Karpas-422 (cell line): Measurements from ENCODE around the gene SYNJ2. TPM values are rescaled to one million over a fixed set of nuclear protein-coding genes. Genes with fewer than 3 reads are reported as not detected.

Experiments
- DNase-seq: peaks from one replicate; pipeline ENCODE4 v3.0.0-alpha.2; 2015
- H2AFZ ChIP-seq: fragments of 200-600 bp; sonication (generic); 2 replicates; pipeline ENCODE4 v1.6.1; 2014; ENCODE audit warnings: antibody characterized with exemption, low read length, mixed read lengths
- H3K27ac ChIP-seq: fragments of 200-600 bp; sonication (generic); 2 replicates; pipeline ENCODE4 v1.5.1; 2014; ENCODE audit warnings: mild to moderate bottlenecking, low read length, moderate library complexity
- H3K27me3 ChIP-seq: fragments of 200-600 bp; sonication (generic); 2 replicates; pipeline ENCODE4 v1.6.1; 2014; ENCODE audit warnings: low read length, mixed read lengths
- H3K36me3 ChIP-seq: fragments of 200-600 bp; sonication (generic); 2 replicates; pipeline ENCODE4 v1.6.1; 2014; ENCODE audit warnings: low read length, mixed read lengths; ENCODE audit not compliant: insufficient read depth
- H3K4me1 ChIP-seq: fragments of 200-600 bp; sonication (generic); 2 replicates; pipeline ENCODE4 v1.6.1; 2014; ENCODE audit warnings: mild to moderate bottlenecking, low read length, mixed read lengths
- H3K4me2 ChIP-seq: fragments of 200-600 bp; sonication (generic); 2 replicates; pipeline ENCODE4 v1.6.1; 2014; ENCODE audit warnings: low read length, low read depth, mild to moderate bottlenecking; ENCODE audit not compliant: poor library complexity, severe bottlenecking
- H3K4me3 ChIP-seq: fragments of 200-600 bp; sonication (generic); 2 replicates; pipeline ENCODE4 v1.5.1; 2014; ENCODE audit warnings: mild to moderate bottlenecking, antibody characterized with exemption, low read length, mixed read lengths
- H3K79me2 ChIP-seq: fragments of 200-600 bp; sonication (generic); 2 replicates; pipeline ENCODE4 v1.6.1; 2014; ENCODE audit warnings: mild to moderate bottlenecking, low read length, mixed read lengths
- H3K9ac ChIP-seq: fragments of 200-600 bp; sonication (generic); 2 replicates; pipeline ENCODE4 v1.6.0; 2014; ENCODE audit warnings: low read length
- H3K9me2 ChIP-seq: fragments of 200-600 bp; sonication (generic), shearing (Covaris generic); replicated peaks from 2 replicates; pipeline ENCODE4 v1.6.0; 2014; ENCODE audit warnings: mild to moderate bottlenecking, low read length, moderate library complexity; ENCODE audit not compliant: insufficient read depth
- H3K9me3 ChIP-seq: fragments of 300-700, 200-600 bp; sonication (generic); 2 replicates; pipeline ENCODE4 v1.6.1; 2014; ENCODE audit warnings: low read length, mixed read lengths
- H4K20me1 ChIP-seq: fragments of 200-600 bp; sonication (generic); 2 replicates; pipeline ENCODE4 v1.6.1; 2014; ENCODE audit warnings: mild to moderate bottlenecking, antibody characterized with exemption, low read length, low read depth; ENCODE audit not compliant: insufficient read depth
- total RNA-seq: library from RNA; depleted of rRNA; stranded (reverse); fragments of >200 nt; shearing (Covaris generic); gene quantifications from 2 replicates; pipeline ENCODE4 v1.2.3, GENCODE V29; 2014; ENCODE audit warnings: low replicate concordance

The SYNJ2 gene
- total RNA-seq, 1 experiment from 2014 or later: 0.04 TPM

- H3K27ac ChIP-seq: no peak overlapping the region
- no peaks in the 10 kb centered on the region for H4K20me1 ChIP-seq
- H3K27me3 ChIP-seq: no peaks in the 10 kb centered on the region
- H3K9me2 ChIP-seq: no peaks in the 10 kb centered on the region
- H3K4me3 ChIP-seq: no peak overlapping the region
- H3K4me1 ChIP-seq: peaks cover 3% of the 10 kb centered on the region; the same call in 1 of the 2 replicates
- no peak overlapping the region for H3K4me2 ChIP-seq
- H2AFZ ChIP-seq: no peak overlapping the region
- no peak overlapping the region for H3K9ac ChIP-seq
- DNase-seq: no peak
- no peaks in the 10 kb centered on the region for H3K9me3 ChIP-seq
- no peaks in the 10 kb centered on the region for H3K36me3 ChIP-seq
- H3K79me2 ChIP-seq: no peaks in the 10 kb centered on the region
Measured at GRCh38 chr6:157987788-157988699, 6.4 kb downstream of the SYNJ2 start.

GRCh38 chr6:157988700-157989063, 7.0 kb downstream of the SYNJ2 start:
- Histone ChIP-seq H3K27me3 (no peaks in the 10 kb centered on the region), H3K9me2 (no peaks in the 10 kb centered on the region), H3K9me3 (no peaks in the 10 kb centered on the region), H3K79me2 (no peaks in the 10 kb centered on the region), H3K9ac (no peak overlapping the region), H2AFZ (no peak overlapping the region), H3K4me1 (peaks cover 3% of the 10 kb centered on the region; the same call in 1 of the 2 replicates), H4K20me1 (no peaks in the 10 kb centered on the region), H3K4me2 (no peak overlapping the region), H3K4me3 (no peak overlapping the region), H3K27ac (no peak overlapping the region), H3K36me3 (no peaks in the 10 kb centered on the region)
- no peak for DNase-seq

GRCh38 chr6:157989541-157990289, 8.1 kb downstream of the SYNJ2 start:
- Histone ChIP-seq H3K4me2 (no peak overlapping the region), H3K9me3 (no peaks in the 10 kb centered on the region), H3K9ac (no peak overlapping the region), H3K79me2 (no peaks in the 10 kb centered on the region), H3K27me3 (no peaks in the 10 kb centered on the region), H3K4me1 (peaks cover 3% of the 10 kb centered on the region; the same call in 1 of the 2 replicates), H3K9me2 (no peaks in the 10 kb centered on the region), H3K4me3 (no peak overlapping the region), H3K27ac (no peak overlapping the region), H3K36me3 (no peaks in the 10 kb centered on the region), H2AFZ (no peak overlapping the region), H4K20me1 (no peaks in the 10 kb centered on the region)
- DNase-seq: no peak

- no peak overlapping the region for H3K4me3 ChIP-seq
- H3K9me3 ChIP-seq: no peaks in the 10 kb centered on the region
- H3K4me2 ChIP-seq: no peak overlapping the region
- H4K20me1 ChIP-seq: no peaks in the 10 kb centered on the region
- no peak overlapping the region for H3K27ac ChIP-seq
- no peak overlapping the region for H2AFZ ChIP-seq
- no peaks in the 10 kb centered on the region for H3K27me3 ChIP-seq
- no peaks in the 10 kb centered on the region for H3K36me3 ChIP-seq
- H3K4me1 ChIP-seq: peaks cover 3% of the 10 kb centered on the region; the same call in 1 of the 2 replicates
- H3K79me2 ChIP-seq: no peaks in the 10 kb centered on the region
- H3K9ac ChIP-seq: no peak overlapping the region
- no peaks in the 10 kb centered on the region for H3K9me2 ChIP-seq
- DNase-seq: no peak
Measured at GRCh38 chr6:157990321-157991066, 8.8 kb downstream of the SYNJ2 start.

GRCh38 chr6:157991067-157991432, 9.4 kb downstream of the SYNJ2 start:
- H3K9ac ChIP-seq: no peak overlapping the region
- H3K4me2 ChIP-seq: no peak overlapping the region
- H3K27me3 ChIP-seq: no peaks in the 10 kb centered on the region
- DNase-seq: no peak
- no peaks in the 10 kb centered on the region for H4K20me1 ChIP-seq
- peaks cover 3% of the 10 kb centered on the region; the same call in 1 of the 2 replicates for H3K4me1 ChIP-seq
- H3K4me3 ChIP-seq: no peak overlapping the region
- no peaks in the 10 kb centered on the region for H3K9me2 ChIP-seq
- no peak overlapping the region for H3K27ac ChIP-seq
- H3K9me3 ChIP-seq: no peaks in the 10 kb centered on the region
- no peaks in the 10 kb centered on the region for H3K36me3 ChIP-seq
- no peak overlapping the region for H2AFZ ChIP-seq
- H3K79me2 ChIP-seq: no peaks in the 10 kb centered on the region

- H3K79me2 ChIP-seq: no peaks in the 10 kb centered on the region
- DNase-seq: no peak
Measured at GRCh38 chr6:157993076-157993475, 11.4 kb downstream of the SYNJ2 start.

GRCh38 chr6:157994125-157994795, 12.6 kb downstream of the SYNJ2 start:
- Histone ChIP-seq H2AFZ (no peak overlapping the region), H3K4me1 (peaks cover 3% of the 10 kb centered on the region; the same call in 1 of the 2 replicates), H3K79me2 (no peaks in the 10 kb centered on the region), H3K9me2 (no peaks in the 10 kb centered on the region), H4K20me1 (no peaks in the 10 kb centered on the region), H3K9me3 (no peaks in the 10 kb centered on the region), H3K4me2 (no peak overlapping the region), H3K36me3 (no peaks in the 10 kb centered on the region), H3K4me3 (no peak overlapping the region), H3K9ac (no peak overlapping the region), H3K27me3 (no peaks in the 10 kb centered on the region), H3K27ac (no peak overlapping the region)
- DNase-seq: no peak

More at GRCh38 chr6:157993076-157993475, 11.4 kb downstream of the SYNJ2 start:
- Histone ChIP-seq H3K27ac (no peak overlapping the region), H3K4me3 (no peak overlapping the region), H3K27me3 (no peaks in the 10 kb centered on the region), H3K36me3 (no peaks in the 10 kb centered on the region), H2AFZ (no peak overlapping the region), H3K9me2 (no peaks in the 10 kb centered on the region), H3K4me2 (no peak overlapping the region), H3K4me1 (peaks cover 3% of the 10 kb centered on the region; the same call in 1 of the 2 replicates), H4K20me1 (no peaks in the 10 kb centered on the region), H3K9me3 (no peaks in the 10 kb centered on the region), H3K9ac (no peak overlapping the region)
